Suprapubic skin (tissue), 4 donors: Measurements from ENCODE around the gene ALOX12. TPM values are rescaled to one million over a fixed set of nuclear protein-coding genes. Genes with fewer than 3 reads are reported as not detected.
"Not testable (repeated sequence)": the region's sequence is repeated elsewhere in the genome, so short reads cannot be mapped to it uniquely, and the experiment has no call there.

ENCODE experiments used
- DNase-seq, 2 donors: peaks; one replicate each; pipeline ENCODE4 v3.0.0-alpha.2; 2019; ENCODE audit warnings: low spot score in 2 of 2
- H3K27ac ChIP-seq: fragments of 200-600 bp; sonication (generic); one replicate; pipeline ENCODE4 v1.5.1; 2019
- H3K27me3 ChIP-seq: fragments of 200-600 bp; sonication (generic); one replicate; pipeline ENCODE4 v1.5.1; 2019
- H3K36me3 ChIP-seq: fragments of 200-600 bp; sonication (generic); one replicate; pipeline ENCODE4 v1.5.1; 2019
- H3K4me1 ChIP-seq: fragments of 200-600 bp; sonication (generic); one replicate; pipeline ENCODE4 v1.5.1; 2019
- H3K4me3 ChIP-seq: fragments of 200-600 bp; sonication (generic); one replicate; pipeline ENCODE4 v1.5.1; 2019; ENCODE audit warnings: mild to moderate bottlenecking
- H3K9me3 ChIP-seq: fragments of 200-600 bp; sonication (generic); one replicate; pipeline ENCODE4 v1.5.1; 2019
- CTCF ChIP-seq, 2 donors: fragments of 200-600 bp in 1 of 2; fragments of 450-650 bp in 1 of 2; sonication (generic) in 1 of 2; IDR thresholded peaks; one replicate each; pipeline ENCODE4 v1.5.1; 2016 to 2019; ENCODE audit warnings: antibody characterized with exemption in 2 of 2, mild to moderate bottlenecking in 1 of 2, moderate library complexity in 1 of 2
- EP300 ChIP-seq: sonication (generic); formaldehyde crosslinking; IDR thresholded peaks from one replicate; pipeline ENCODE4 v1.6.1; 2017; ENCODE audit warnings: antibody characterized with exemption
- POLR2A ChIP-seq, 2 donors: fragments of 450-650 bp; IDR thresholded peaks; one replicate each; pipeline ENCODE4 v1.6.1; 2017; ENCODE audit warnings: antibody characterized with exemption in 2 of 2, mild to moderate bottlenecking in 2 of 2, moderate library complexity in 2 of 2
- POLR2AphosphoS5 ChIP-seq, 3 donors: sonication (generic); formaldehyde crosslinking; IDR thresholded peaks; one replicate each; pipeline ENCODE4 v1.6.1; 2017; ENCODE audit warnings: antibody characterized with exemption in 3 of 3
- WGBS: methylation state at CpG from one replicate; pipeline ENCODE4 v1.1.5; 2018; 5-methylcytosine and 5-hydroxymethylcytosine counted together
- total RNA-seq, 4 donors: library from RNA; depleted of rRNA; stranded (reverse); fragments of >200 nt; gene quantifications; one replicate each; pipeline ENCODE4 v1.1.0, GENCODE V29; 2016

Gene ALOX12
- total RNA-seq, 4 donors from 2014 or later: 9.8 to 34.4 (median 22.8) TPM

GRCh38 chr17:7048968-7049367 lies 53.1 kb downstream of the ALOX12 start:
- WGBS: 68% methylated on average over 6 of the region's 6 CpGs
- no peaks in the 10 kb centered on the region for H3K36me3 ChIP-seq
- TF ChIP-seq EP300 (no peak), CTCF (IDR thresholded peaks at IDR 0.05) (no peak), POLR2A (IDR thresholded peaks at IDR 0.05) (no peak), POLR2AphosphoS5 (IDR thresholded peaks at IDR 0.05) (no peak)
- peaks cover 4% of the 10 kb centered on the region for H3K27me3 ChIP-seq
- H3K4me3 ChIP-seq: no peak overlapping the region
- no peak overlapping the region for H3K27ac ChIP-seq
- DNase-seq: no peak
- no peaks in the 10 kb centered on the region for H3K9me3 ChIP-seq
- peaks cover 26% of the 10 kb centered on the region for H3K4me1 ChIP-seq

- 88% methylated on average over 8 of the region's 9 CpGs for WGBS
- H3K4me1 ChIP-seq: peaks cover 17% of the 10 kb centered on the region
- H3K27me3 ChIP-seq, H3K4me3 ChIP-seq, H3K27ac ChIP-seq, DNase-seq, H3K36me3 ChIP-seq, H3K9me3 ChIP-seq: not testable (repeated sequence)
Measured at GRCh38 chr17:7050583-7050982, 54.7 kb downstream of the ALOX12 start.

GRCh38 chr17:7056386-7056785 lies 60.5 kb downstream of the ALOX12 start:
- peaks cover 6% of the 10 kb centered on the region for H3K4me1 ChIP-seq
- no peaks in the 10 kb centered on the region for H3K9me3 ChIP-seq
- no peak overlapping the region for H3K27ac ChIP-seq
- H3K4me3 ChIP-seq: no peak overlapping the region
- H3K36me3 ChIP-seq: no peaks in the 10 kb centered on the region
- WGBS: 68% methylated on average over 4 of the region's 4 CpGs
- no peak for TF ChIP-seq EP300
- TF ChIP-seq POLR2A (IDR thresholded peaks at IDR 0.05): no peak
- TF ChIP-seq POLR2AphosphoS5 (IDR thresholded peaks at IDR 0.05): no peak
- no peak for TF ChIP-seq CTCF (IDR thresholded peaks at IDR 0.05)
- DNase-seq: no peak
- H3K27me3 ChIP-seq: no peaks in the 10 kb centered on the region

GRCh38 chr17:7058831-7059447 lies 63.1 kb downstream of the ALOX12 start:
- peaks cover 6% of the 10 kb centered on the region for H3K4me1 ChIP-seq
- H3K27me3 ChIP-seq: no peaks in the 10 kb centered on the region
- WGBS: 51% methylated on average over 7 of the region's 7 CpGs
- no peaks in the 10 kb centered on the region for H3K9me3 ChIP-seq
- DNase-seq: no peak
- H3K36me3 ChIP-seq: no peaks in the 10 kb centered on the region
- H3K27ac ChIP-seq: no peak overlapping the region
- H3K4me3 ChIP-seq: no peak overlapping the region
- TF ChIP-seq CTCF (IDR thresholded peaks at IDR 0.05): no peak
- no peak for TF ChIP-seq POLR2AphosphoS5 (IDR thresholded peaks at IDR 0.05)
- no peak for TF ChIP-seq EP300
- no peak for TF ChIP-seq POLR2A (IDR thresholded peaks at IDR 0.05)

Other genes starting within 250 kb of the ALOX12 start
- 10 to 100 TPM in 2 of 4 donors, 1 to 10 TPM in 2; 4.3 to 21.1 (median 10.9) TPM for gene XAF1, start 240.0 kb upstream of the ALOX12 start, total RNA-seq
- 1 to 10 TPM in 2 of 4 donors, under 1 TPM in 1, not detected in 1; 0.91 to 1.5 (median 1.0) TPM for gene FBXO39, start 219.8 kb upstream of the ALOX12 start, total RNA-seq
- not detected for gene TEKT1, start 164.3 kb upstream of the ALOX12 start, total RNA-seq
- 100 to 1,000 TPM in 3 of 4 donors, 10 to 100 TPM in 1; 82.2 to 235 (median 219) TPM for gene RNASEK, start 16.6 kb downstream of the ALOX12 start, total RNA-seq
- gene BCL6B, start 27.0 kb downstream of the ALOX12 start, total RNA-seq: 1 to 10 TPM; 1.6 to 3.1 (median 1.8) TPM
- 1 to 10 TPM; 1.5 to 4.9 (median 3.7) TPM for gene SLC16A13, start 40.0 kb downstream of the ALOX12 start, total RNA-seq
- gene SLC16A11, start 48.0 kb downstream of the ALOX12 start, total RNA-seq: 10 to 100 TPM in 1 of 4 donors, 1 to 10 TPM in 2, under 1 TPM in 1; 0.26 to 10.8 (median 5.5) TPM
- 1 to 10 TPM; 1.6 to 3.3 (median 1.7) TPM for gene CLEC10A, start 84.2 kb downstream of the ALOX12 start, total RNA-seq
- gene ASGR2, start 118.8 kb downstream of the ALOX12 start, total RNA-seq: 10 to 100 TPM in 1 of 4 donors, 1 to 10 TPM in 3; 3.4 to 11.8 (median 6.8) TPM
- 1 to 10 TPM; 1.3 to 2.3 (median 2.0) TPM for gene ASGR1, start 183.3 kb downstream of the ALOX12 start, total RNA-seq
- 10 to 100 TPM in 1 of 4 donors, 1 to 10 TPM in 3; 2.9 to 12.7 (median 3.2) TPM for gene DLG4, start 223.8 kb downstream of the ALOX12 start, total RNA-seq
- gene ACADVL, start 223.9 kb downstream of the ALOX12 start, total RNA-seq: 1,000 to 10,000 TPM in 1 of 4 donors, 100 to 1,000 TPM in 3; 565 to 1,687 (median 703) TPM
- 10 to 100 TPM; 53.2 to 78.1 (median 55.5) TPM for gene DVL2, start 238.5 kb downstream of the ALOX12 start, total RNA-seq
- gene PHF23, start 243.4 kb downstream of the ALOX12 start, total RNA-seq: 10 to 100 TPM; 19.0 to 35.0 (median 29.1) TPM
- gene GABARAP, start 246.4 kb downstream of the ALOX12 start, total RNA-seq: 100 to 1,000 TPM; 446 to 840 (median 533) TPM